HepG2 (cell line): ENCODE data around the gene SOX4. TPM values are rescaled to one million over a fixed set of nuclear protein-coding genes. Genes with fewer than 3 reads are reported as not detected.

Source experiments
- AHDC1 ChIP-seq: sonication (generic); formaldehyde crosslinking; IDR thresholded peaks from 2 replicates; pipeline ENCODE4 v1.5.1; 2020; ENCODE audit warnings: mild to moderate bottlenecking, missing genetic modification reagents, borderline replicate concordance
- DPF2 ChIP-seq: sonication (generic); formaldehyde crosslinking; IDR thresholded peaks from 2 replicates; pipeline ENCODE4 v1.4.0; 2020; ENCODE audit warnings: mild to moderate bottlenecking, low read depth, missing genetic modification reagents, borderline replicate concordance
- DRAP1 ChIP-seq: IDR thresholded peaks from 2 replicates; pipeline ENCODE4 v1.6.1; 2016; ENCODE audit warnings: missing genetic modification reagents, missing compliant biosample characterization
- FOXA3 ChIP-seq: IDR thresholded peaks from 2 replicates; pipeline ENCODE4 v1.6.1; 2016; ENCODE audit warnings: missing genetic modification reagents, missing compliant biosample characterization
- KAT7 ChIP-seq: IDR thresholded peaks from 2 replicates; pipeline ENCODE4 v1.6.1; 2018; ENCODE audit warnings: borderline replicate concordance, missing compliant biosample characterization
- MATR3 ChIP-seq: sonication (generic); formaldehyde crosslinking; IDR thresholded peaks from 2 replicates; pipeline ENCODE4 v1.4.0; 2020; ENCODE audit warnings: missing genetic modification reagents
- ONECUT2 ChIP-seq: sonication (generic); formaldehyde crosslinking; IDR thresholded peaks from 2 replicates; pipeline ENCODE4 v1.4.0; 2020; ENCODE audit warnings: missing genetic modification reagents
- THAP7 ChIP-seq: sonication (generic); formaldehyde crosslinking; IDR thresholded peaks from 2 replicates; pipeline ENCODE4 v1.8.1; 2023; ENCODE audit warnings: mild to moderate bottlenecking, missing genetic modification reagents
- UBTF ChIP-seq: sonication (generic); formaldehyde crosslinking; IDR thresholded peaks from 2 replicates; pipeline ENCODE4 v1.4.0; 2020; ENCODE audit warnings: mild to moderate bottlenecking, missing genetic modification reagents
- ZFP82 ChIP-seq: sonication (generic); formaldehyde crosslinking; IDR thresholded peaks from 2 replicates; pipeline ENCODE4 v1.5.1; 2020; ENCODE audit warnings: mild to moderate bottlenecking, missing genetic modification reagents, borderline replicate concordance
- ZNF317 ChIP-seq: sonication (generic); formaldehyde crosslinking; IDR thresholded peaks from 2 replicates; pipeline ENCODE4 v1.5.0; 2020; ENCODE audit warnings: mild to moderate bottlenecking, missing genetic modification reagents
- ZNF335 ChIP-seq: sonication (generic); formaldehyde crosslinking; IDR thresholded peaks from 2 replicates; pipeline ENCODE4 v1.4.0; 2020; ENCODE audit warnings: missing genetic modification reagents
- ZNF414 ChIP-seq: sonication (generic); formaldehyde crosslinking; IDR thresholded peaks from 2 replicates; pipeline ENCODE4 v1.5.0; 2020; ENCODE audit warnings: missing genetic modification reagents
- ZNF607 ChIP-seq: sonication (generic); formaldehyde crosslinking; IDR thresholded peaks from 2 replicates; pipeline ENCODE4 v1.5.1; 2020; ENCODE audit warnings: missing genetic modification reagents, mild to moderate bottlenecking, borderline replicate concordance
- ZNF615 ChIP-seq: sonication (generic); formaldehyde crosslinking; IDR thresholded peaks from 2 replicates; pipeline ENCODE4 v1.5.0; 2020; ENCODE audit warnings: mild to moderate bottlenecking, missing genetic modification reagents, borderline replicate concordance
- ZNF768 ChIP-seq: sonication (generic); formaldehyde crosslinking; IDR thresholded peaks from 2 replicates; pipeline ENCODE4 v1.4.0; 2020; ENCODE audit warnings: missing genetic modification reagents
- ZNF839 ChIP-seq: sonication (generic); formaldehyde crosslinking; IDR thresholded peaks from 2 replicates; pipeline ENCODE4 v1.4.0; 2020; ENCODE audit warnings: missing genetic modification reagents, mild to moderate bottlenecking, borderline replicate concordance
- polyA plus RNA-seq, 8 experiments: library from polyadenylated mRNA; depleted of rRNA in 3 of 8; stranded (reverse) in 7 of 8; unstranded in 1 of 8; fragments of >200 nt; fragmentation: Illumina TruSeq in 4 of 8; extraction: Trizol in 4 of 8; gene quantifications; 2 replicates each; pipeline versions ENCODE4 v1.2.1 to v1.2.3, GENCODE V29; 2011 to 2016; ENCODE audit warnings: low read depth in 4 of 8, missing spikeins in 1 of 8, mixed read lengths in 1 of 8; ENCODE audit not compliant: insufficient read depth in 1 of 8
- total RNA-seq, 5 experiments: library from RNA; depleted of rRNA; stranded (reverse); fragments of >200 nt; fragmentation: Illumina TruSeq; extraction: Trizol; gene quantifications; 2 replicates each; pipeline ENCODE4 v1.2.3, GENCODE V29; 2016; ENCODE audit warnings: low read depth in 1 of 5

The SOX4 gene
- total and polyA plus RNA-seq, 2 of the 13 experiments (the other 11 are each of a cell fraction or from before 2014, with no cell fraction given) = 2.6 to 3.4 TPM

- TF ChIP-seq UBTF (CRISPR knock-in tag) (peak; percentile 65; the same call in 1 of the 2 replicates), ZNF839 (peak; percentile 25; the same call in 1 of the 2 replicates), ZFP82 (CRISPR knock-in tag) (peak; percentile 56; the same call in 1 of the 2 replicates), ZNF768 (0 out of 2 replicates have a peak, but pooled peaks have one; percentile 20), ZNF607 (CRISPR knock-in tag) (no peak), MATR3 (no peak), THAP7 (CRISPR knock-in tag) (no peak), ZNF317 (no peak), KAT7 (CRISPR knock-in tag) (no peak), ZNF615 (CRISPR knock-in tag) (no peak), ONECUT2 (CRISPR knock-in tag) (no peak), FOXA3 (0 out of 2 replicates have a peak, but pooled peaks have one; percentile 6), ZNF335 (no peak), ZNF414 (CRISPR knock-in tag) (no peak), DPF2 (CRISPR knock-in tag) (no peak), DRAP1 (0 out of 2 replicates have a peak, but pooled peaks have one; percentile 9), AHDC1 (CRISPR knock-in tag) (0 out of 2 replicates have a peak, but pooled peaks have one; percentile 37)
Observed at GRCh38 chr6:21587179-21587960, 6.2 kb upstream of the SOX4 start (continued).
